ENCODE results near the gene MPPE1. TPM values are rescaled to one million over a fixed set of nuclear protein-coding genes. Genes with fewer than 3 reads are reported as not detected.

MPPE1 gene
- 40.9 TPM for total RNA-seq

GRCh38 chr18:11908182-11909060, at the start of gene MPPE1:
Gene MPPE1, minus strand, starts transcription at chr18:11908317. Its CDS starts 11,053 bp downstream, at chr18:11897264.

GRCh38 chr18:11851146-11851805, 56.8 kb downstream of the MPPE1 start, which contains the start of gene CHMP1B:
Gene CHMP1B, plus strand, starts transcription at chr18:11851413. Its CDS starts 99 bp downstream, at chr18:11851512.

Other genes with a start within 250 kb of the MPPE1 start
- 1.8 TPM for gene GNAL, start 219.1 kb downstream of the MPPE1 start, total RNA-seq
- gene CHMP1B, start 56.9 kb downstream of the MPPE1 start, total RNA-seq = 52.4 TPM
- 116 TPM for gene IMPA2, start 73.2 kb upstream of the MPPE1 start, total RNA-seq
- gene ANKRD62, start 185.5 kb upstream of the MPPE1 start, total RNA-seq = not detected